ENCODE measurements around the gene OR5B21.

- TF ChIP-seq CTCF (IDR thresholded peaks at IDR 0.05) (no peak), ZFX (IDR thresholded peaks at IDR 0.05; ENCODE audit: borderline replicate concordance) (no peak)
These were observed 19.5 kb upstream of the OR5B21 start for GRCh38 chr11:58527429-58527828.

All from 22Rv1 (cell line).